Measurements from ENCODE around the gene AEN.

AEN gene

DNA sequence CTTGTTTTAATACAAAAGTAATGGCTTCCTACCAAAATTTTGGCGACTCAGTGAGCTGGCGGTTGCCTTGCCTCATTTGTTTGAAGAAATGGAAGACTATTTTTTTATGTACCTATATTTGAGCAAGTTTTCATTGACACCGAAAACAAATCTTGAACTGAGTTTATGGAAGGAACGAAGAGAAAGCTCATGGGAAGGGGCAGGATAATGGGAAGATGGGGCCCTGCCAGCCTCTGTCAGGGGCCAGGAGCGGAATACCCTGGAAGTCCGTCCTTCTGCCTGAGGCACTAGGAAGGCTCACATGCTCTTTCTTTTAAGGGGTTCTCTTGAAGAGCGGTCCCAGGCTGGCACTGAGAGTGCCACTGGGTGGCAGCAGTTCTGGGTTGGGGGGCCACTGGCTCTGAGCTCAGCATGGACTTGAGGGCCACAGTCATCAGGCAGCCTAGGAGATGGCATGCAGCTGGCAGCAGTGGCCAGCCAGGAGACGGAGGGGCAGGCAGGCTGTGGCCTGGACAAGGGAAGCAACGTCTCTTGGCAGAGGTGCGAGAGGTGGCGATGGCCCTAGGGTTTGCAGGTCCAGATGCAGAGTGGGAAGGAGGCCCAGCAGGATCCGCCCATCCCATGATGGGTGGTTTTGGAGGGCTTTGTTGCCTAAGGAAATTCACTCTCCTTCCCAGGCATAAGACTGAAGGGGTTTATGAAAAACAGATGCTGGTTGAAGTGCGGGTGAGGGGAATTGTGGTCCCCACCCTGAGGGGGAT lies 59.3 kb downstream of the AEN start:
- DNase-seq: no peak

DNA sequence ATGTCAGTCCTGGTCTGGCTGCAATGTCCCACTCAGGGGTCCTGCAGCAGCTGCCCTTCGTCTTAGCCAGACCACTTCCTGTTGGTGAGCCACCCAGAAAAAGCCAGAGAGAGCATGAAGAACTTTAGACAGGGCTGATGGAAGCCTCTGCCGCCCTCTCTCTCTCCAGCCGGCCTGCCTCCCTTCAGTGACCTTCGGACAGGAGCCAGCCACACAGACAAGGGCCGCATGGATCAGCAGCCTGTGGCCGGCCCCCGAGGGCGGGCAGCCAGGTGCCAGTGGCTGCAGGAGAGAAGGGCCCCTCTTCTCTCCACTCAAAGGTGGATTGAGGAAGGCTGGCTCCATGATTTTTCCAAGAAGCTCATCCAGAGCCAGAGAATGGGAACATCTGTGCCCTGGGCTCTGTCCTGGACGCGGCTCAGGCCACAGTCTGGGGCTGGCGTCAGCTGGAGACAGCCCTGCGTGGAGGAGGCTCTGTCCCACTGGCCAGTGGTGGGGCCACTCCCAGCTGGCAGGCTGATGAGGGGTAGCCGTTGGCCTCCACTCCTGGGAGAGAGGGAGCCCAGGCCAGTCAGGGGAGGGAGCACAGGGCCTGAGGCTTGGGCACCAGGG lies 60.6 kb downstream of the AEN start:
- no peak for DNase-seq

Data from NCI-H1417 (cell line).